GM18951 (cell line): Measurements from ENCODE around the gene ZNF638.

Experiments used
- POLR2A ChIP-seq: IDR thresholded peaks from 4 replicates; pipeline ENCODE4 v1.6.1; 2011; ENCODE audit warnings: mild to moderate bottlenecking; ENCODE audit not compliant: insufficient read length, insufficient read depth; ENCODE audit errors: extremely low read depth
- in situ Hi-C: fragments of 300-500 bp; cut with MboI; formaldehyde crosslinking; loops from one replicate; pipeline ENCODE4 v1.12.0; 2022; ENCODE audit warnings: low sequenced_read_pairs, mixed read lengths, inconsistent platforms; ENCODE audit not compliant: unreplicated experiment

Gene ZNF638

GRCh38 chr2:71452565-71452964 lies 121.0 kb downstream of the ZNF638 start:
- in situ Hi-C loops, result no loop called here
- TF ChIP-seq POLR2A, result no peak

GRCh38 chr2:71453404-71454220 lies 122.0 kb downstream of the ZNF638 start, which contains the start of gene DYSF:
TSS of gene DYSF (plus strand) at chr2:71453561.
- in situ Hi-C loops, result no loop called here
- TF ChIP-seq POLR2A, result no peak

- TF ChIP-seq POLR2A, result no peak
- in situ Hi-C loops, result no loop called here
Observed at GRCh38 chr2:71454221-71455010, 122.8 kb downstream of the ZNF638 start.

- in situ Hi-C loops, result no loop called here
- TF ChIP-seq POLR2A, result no peak
Observed at GRCh38 chr2:71455011-71455740, 123.6 kb downstream of the ZNF638 start.

GRCh38 chr2:71455741-71456569 lies 124.4 kb downstream of the ZNF638 start:
- no peak for TF ChIP-seq POLR2A
- in situ Hi-C loops, result no loop called here

- in situ Hi-C loops, result no loop called here
- TF ChIP-seq POLR2A, result no peak
Observed at GRCh38 chr2:71456617-71457016, 125.0 kb downstream of the ZNF638 start.

- in situ Hi-C loops, result no loop called here
- no peak for TF ChIP-seq POLR2A
Observed at GRCh38 chr2:71457123-71457915, 125.7 kb downstream of the ZNF638 start.

GRCh38 chr2:71457923-71458322 lies 126.3 kb downstream of the ZNF638 start:
- TF ChIP-seq POLR2A, result no peak
- in situ Hi-C loops, result no loop called here

- TF ChIP-seq POLR2A, result no peak
- in situ Hi-C loops, result no loop called here
Observed at GRCh38 chr2:71458413-71459083, 127.0 kb downstream of the ZNF638 start.

- in situ Hi-C loops, result no loop called here
- TF ChIP-seq POLR2A, result no peak
Observed at GRCh38 chr2:71459084-71459431, 127.5 kb downstream of the ZNF638 start.

- no peak for TF ChIP-seq POLR2A
- in situ Hi-C loops, result no loop called here
Observed at GRCh38 chr2:71460056-71460455, 128.5 kb downstream of the ZNF638 start.

- TF ChIP-seq POLR2A, result no peak
- in situ Hi-C loops, result no loop called here
Observed at GRCh38 chr2:71460595-71461303, 129.2 kb downstream of the ZNF638 start.
